Measurements from ENCODE around the gene AP1S2.

AP1S2 gene

DNA sequence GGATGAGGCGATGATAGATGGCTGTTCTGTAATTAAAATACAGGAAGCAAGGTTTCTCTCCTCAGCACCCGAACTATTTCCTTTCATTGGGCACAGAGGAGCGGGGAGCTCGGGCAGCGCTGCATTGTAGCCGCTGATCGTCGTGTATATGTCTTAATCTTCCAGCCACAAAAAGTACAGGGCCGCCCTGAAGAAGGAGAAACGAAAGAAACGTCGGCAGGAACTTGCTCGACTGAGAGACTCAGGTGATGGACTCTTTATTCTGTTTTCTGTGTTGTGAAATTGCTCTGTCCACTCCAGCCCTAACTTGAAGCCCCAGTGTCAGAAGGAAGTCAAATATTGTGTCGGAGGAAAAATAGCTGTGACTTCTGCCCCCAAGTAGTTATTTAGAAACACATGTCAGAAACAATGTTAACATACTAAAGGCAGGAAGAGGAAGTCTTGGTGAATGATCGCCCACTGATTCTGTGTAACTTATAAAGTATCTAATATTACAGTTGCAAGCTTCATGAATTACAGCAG is 63.8 kb downstream of the AP1S2 start:
- H3K4me3 ChIP-seq (ENCODE audit: low read length) = peak overlapping the region; percentile 95
- peaks cover 4% of the 10 kb centered on the region for H3K36me3 ChIP-seq (replicated peaks; ENCODE audit: low read depth, low read length)
- peak overlapping the region; percentile 85 for H3K9ac ChIP-seq (ENCODE audit: low read length)
- no peaks in the 10 kb centered on the region for H3K27me3 ChIP-seq (ENCODE audit: low read depth, low read length)
- no peak for TF ChIP-seq EZH2phosphoT487 (IDR thresholded peaks at IDR 0.05; ENCODE audit: low read depth)
- TF ChIP-seq, protein P1, sequence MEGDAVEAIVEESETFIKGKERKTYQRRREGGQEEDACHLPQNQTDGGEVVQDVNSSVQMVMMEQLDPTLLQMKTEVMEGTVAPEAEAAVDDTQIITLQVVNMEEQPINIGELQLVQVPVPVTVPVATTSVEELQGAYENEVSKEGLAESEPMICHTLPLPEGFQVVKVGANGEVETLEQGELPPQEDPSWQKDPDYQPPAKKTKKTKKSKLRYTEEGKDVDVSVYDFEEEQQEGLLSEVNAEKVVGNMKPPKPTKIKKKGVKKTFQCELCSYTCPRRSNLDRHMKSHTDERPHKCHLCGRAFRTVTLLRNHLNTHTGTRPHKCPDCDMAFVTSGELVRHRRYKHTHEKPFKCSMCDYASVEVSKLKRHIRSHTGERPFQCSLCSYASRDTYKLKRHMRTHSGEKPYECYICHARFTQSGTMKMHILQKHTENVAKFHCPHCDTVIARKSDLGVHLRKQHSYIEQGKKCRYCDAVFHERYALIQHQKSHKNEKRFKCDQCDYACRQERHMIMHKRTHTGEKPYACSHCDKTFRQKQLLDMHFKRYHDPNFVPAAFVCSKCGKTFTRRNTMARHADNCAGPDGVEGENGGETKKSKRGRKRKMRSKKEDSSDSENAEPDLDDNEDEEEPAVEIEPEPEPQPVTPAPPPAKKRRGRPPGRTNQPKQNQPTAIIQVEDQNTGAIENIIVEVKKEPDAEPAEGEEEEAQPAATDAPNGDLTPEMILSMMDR (IDR thresholded peaks at IDR 0.05; ENCODE audit: low read depth, low read length) = no peak
- no peaks in the 10 kb centered on the region for H3K9me3 ChIP-seq (ENCODE audit: insufficient read depth, low read length)
- H3K27ac ChIP-seq (ENCODE audit: low read length) = peak overlapping the region; percentile 82
- peaks cover 44% of the 10 kb centered on the region for H3K79me2 ChIP-seq (ENCODE audit: low read length)
- no peaks in the 10 kb centered on the region for H4K20me1 ChIP-seq (ENCODE audit: insufficient read depth, low read length)
- peaks cover 26% of the 10 kb centered on the region for H3K4me1 ChIP-seq (ENCODE audit: low read length)
- peak overlapping the region; percentile 47; the same call in 1 of the 2 replicates for H2AFZ ChIP-seq (ENCODE audit: low read depth, low read length)
- peak overlapping the region; percentile 52 for H3K4me2 ChIP-seq (ENCODE audit: low read length)

DNA sequence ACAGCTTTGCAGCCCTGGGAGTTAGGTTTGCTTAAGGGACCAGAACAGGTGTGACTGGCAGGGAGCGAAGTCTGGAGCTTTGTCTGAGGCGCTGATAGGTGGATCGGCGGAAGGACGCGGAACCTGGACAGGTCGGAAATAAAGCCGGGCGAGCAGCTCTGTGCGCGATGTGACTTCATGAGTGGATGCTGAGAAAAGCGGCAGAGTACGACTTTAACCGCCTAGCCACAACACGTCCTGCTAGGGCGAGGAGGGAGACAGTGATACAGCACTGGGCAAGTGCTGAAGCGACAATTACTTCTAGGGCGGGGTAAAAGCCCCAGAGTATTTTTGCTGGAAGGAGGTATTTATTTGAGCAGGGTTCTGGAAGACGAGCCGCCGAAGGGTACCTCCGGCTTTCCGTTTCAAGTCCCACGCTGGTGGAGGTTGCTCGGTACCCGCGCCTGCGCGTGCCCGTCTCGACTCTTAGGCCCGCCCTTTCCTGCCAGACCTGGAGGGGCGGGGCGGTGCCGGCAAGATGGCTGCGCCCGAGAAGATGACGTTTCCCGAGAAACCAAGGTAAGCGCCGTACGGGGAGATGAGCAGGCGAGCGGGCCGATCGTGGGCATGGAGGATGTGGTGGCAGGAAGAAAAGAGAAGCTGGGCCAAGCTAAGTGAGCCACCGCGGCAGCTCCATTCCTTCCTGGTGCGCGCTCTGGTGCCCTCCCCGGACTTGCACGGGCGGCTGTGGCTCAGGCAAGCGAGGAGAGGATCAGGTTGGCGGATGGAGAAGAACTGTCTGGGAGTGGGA is 64.4 kb downstream of the AP1S2 start, which contains the start of gene ZRSR2:
TSS of gene ZRSR2 (plus strand) at position 506 of the 790 bp plus-strand sequence. CDS start at position 518, 12 bp downstream.
- H3K4me1 ChIP-seq (ENCODE audit: low read length) = peaks cover 26% of the 10 kb centered on the region
- TF ChIP-seq, protein P1 (IDR thresholded peaks at IDR 0.05; ENCODE audit: low read depth, low read length) = no peak
- TF ChIP-seq EZH2phosphoT487 (IDR thresholded peaks at IDR 0.05; ENCODE audit: low read depth) = no peak
- no peaks in the 10 kb centered on the region for H3K27me3 ChIP-seq (ENCODE audit: low read depth, low read length)
- peak within 1 kb of the TSS; percentile 85 for H3K9ac ChIP-seq (ENCODE audit: low read length)
- peaks cover 37% of the 10 kb centered on the region for H3K79me2 ChIP-seq (ENCODE audit: low read length)
- H3K27ac ChIP-seq (ENCODE audit: low read length) = peak within 1 kb of the TSS; percentile 82
- H4K20me1 ChIP-seq (ENCODE audit: insufficient read depth, low read length) = no peaks in the 10 kb centered on the region
- peak within 1 kb of the TSS; percentile 71 for H3K4me2 ChIP-seq (ENCODE audit: low read length)
- peaks cover 4% of the 10 kb centered on the region for H3K36me3 ChIP-seq (replicated peaks; ENCODE audit: low read depth, low read length)
- H3K4me3 ChIP-seq (ENCODE audit: low read length) = peak within 1 kb of the TSS; percentile 95
- H2AFZ ChIP-seq (ENCODE audit: low read depth, low read length) = peak within 1 kb of the TSS; percentile 86
- H3K9me3 ChIP-seq (ENCODE audit: insufficient read depth, low read length) = no peaks in the 10 kb centered on the region

DNA sequence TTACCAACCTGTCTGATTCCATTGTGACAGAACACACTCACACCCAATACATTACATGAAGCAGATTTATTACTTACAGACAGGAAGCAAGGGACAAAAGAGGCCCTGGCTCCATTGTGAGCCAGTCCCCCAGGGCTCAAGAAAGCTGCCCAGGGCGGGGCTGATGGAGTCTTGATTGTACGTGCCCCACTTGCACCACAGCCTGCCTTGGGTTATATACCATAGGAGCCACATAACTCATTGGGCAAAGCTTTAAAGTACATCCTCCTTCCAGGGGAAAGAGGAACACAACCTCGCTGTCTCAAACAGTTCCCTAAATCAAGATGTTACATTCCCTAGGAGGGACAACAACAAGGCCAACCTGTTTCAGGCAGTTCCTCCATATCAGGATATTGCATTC is 67.7 kb downstream of the AP1S2 start:
- Histone ChIP-seq H3K4me1 (ENCODE audit: low read length) (peaks cover 37% of the 10 kb centered on the region), H3K4me2 (ENCODE audit: low read length) (no peak overlapping the region), H2AFZ (ENCODE audit: low read depth, low read length) (no peak overlapping the region), H4K20me1 (ENCODE audit: insufficient read depth, low read length) (no peaks in the 10 kb centered on the region), H3K79me2 (ENCODE audit: low read length) (peaks cover 14% of the 10 kb centered on the region), H3K36me3 (replicated peaks; ENCODE audit: low read depth, low read length) (peaks cover 6% of the 10 kb centered on the region), H3K9ac (ENCODE audit: low read length) (no peak overlapping the region), H3K27me3 (ENCODE audit: low read depth, low read length) (no peaks in the 10 kb centered on the region), H3K27ac (ENCODE audit: low read length) (no peak overlapping the region), H3K4me3 (ENCODE audit: low read length) (no peak overlapping the region), H3K9me3 (ENCODE audit: insufficient read depth, low read length) (no peaks in the 10 kb centered on the region)
- TF ChIP-seq, protein P1 (IDR thresholded peaks at IDR 0.05; ENCODE audit: low read depth, low read length) = no peak
- TF ChIP-seq EZH2phosphoT487 (IDR thresholded peaks at IDR 0.05; ENCODE audit: low read depth) = no peak

DNA sequence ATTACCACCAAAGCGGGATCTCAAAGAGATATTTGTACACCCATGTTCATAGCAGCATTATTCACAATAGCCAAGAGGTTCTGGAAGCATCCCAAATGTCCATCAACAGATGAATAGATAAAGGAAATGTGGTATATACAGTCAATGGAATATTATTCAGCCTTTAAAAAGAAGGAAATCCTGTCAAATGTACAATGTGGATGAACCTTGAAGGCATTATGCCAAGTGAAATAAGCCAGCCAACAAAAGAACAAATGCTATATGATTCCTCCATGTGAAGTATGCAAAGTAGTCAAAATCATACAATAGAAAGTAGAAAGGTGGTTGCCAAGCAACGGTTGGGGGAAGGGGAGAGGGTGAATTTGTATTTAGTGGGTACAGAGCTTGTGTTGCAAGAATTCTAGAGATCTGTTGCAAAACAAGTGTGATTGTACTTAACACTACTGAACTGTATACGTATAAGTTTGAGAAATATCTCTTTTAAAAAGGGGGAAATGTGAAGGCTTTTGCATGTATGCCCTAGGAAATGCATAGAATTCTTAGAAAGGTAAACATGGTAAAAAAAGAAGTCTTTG is 69.3 kb downstream of the AP1S2 start:
- no peak overlapping the region for H3K4me2 ChIP-seq (ENCODE audit: low read length)
- no peaks in the 10 kb centered on the region for H4K20me1 ChIP-seq (ENCODE audit: insufficient read depth, low read length)
- no peak overlapping the region for H2AFZ ChIP-seq (ENCODE audit: low read depth, low read length)
- H3K27ac ChIP-seq (ENCODE audit: low read length) = no peak overlapping the region
- TF ChIP-seq, protein P1 (IDR thresholded peaks at IDR 0.05; ENCODE audit: low read depth, low read length) = no peak
- no peak for TF ChIP-seq EZH2phosphoT487 (IDR thresholded peaks at IDR 0.05; ENCODE audit: low read depth)
- H3K4me1 ChIP-seq (ENCODE audit: low read length) = peaks cover 52% of the 10 kb centered on the region
- no peak overlapping the region for H3K9ac ChIP-seq (ENCODE audit: low read length)
- H3K4me3 ChIP-seq (ENCODE audit: low read length) = no peak overlapping the region
- peaks cover 6% of the 10 kb centered on the region for H3K36me3 ChIP-seq (replicated peaks; ENCODE audit: low read depth, low read length)
- H3K9me3 ChIP-seq (ENCODE audit: insufficient read depth, low read length) = no peaks in the 10 kb centered on the region
- H3K27me3 ChIP-seq (ENCODE audit: low read depth, low read length) = no peaks in the 10 kb centered on the region
- no peaks in the 10 kb centered on the region for H3K79me2 ChIP-seq (ENCODE audit: low read length)

All from OCI-LY3 (cell line).